IMR-90 (cell line): ENCODE data around the gene GRID1. TPM values are rescaled to one million over a fixed set of nuclear protein-coding genes. Genes with fewer than 3 reads are reported as not detected.

Experiments used
- ATAC-seq: fragments of 200-7000 bp; cut with Tn5 transposase; 2 replicates; pipeline ENCODE4 v1.9.1; 2020; ENCODE audit warnings: low read depth, mild to moderate bottlenecking, moderate library complexity
- BruUV-seq: library from RNA; stranded (reverse); fragments of 400-500 nt; replicated peaks from 2 replicates; lab custom pipeline; 2021; lab: Mats Ljungman, UMichigan
- CTCF ChIA-PET: fragments of 300-600 bp; formaldehyde crosslinking; extraction: SDS; loops from one replicate; lab custom pipeline; 2021; ENCODE audit warnings: antibody characterized with exemption; lab: Yijun Ruan, JAX
- POLR2A ChIA-PET: fragments of 300-600 bp; sonication (Branson Sonifier 250); formaldehyde crosslinking; loops from one replicate; lab custom pipeline; 2022; ENCODE audit warnings: antibody characterized with exemption; ENCODE audit not compliant: unreplicated experiment; lab: Charles Lee
- DNase-seq: peaks from one replicate; pipeline ENCODE4 v3.0.0; 2013
- H2AFZ ChIP-seq: replicated peaks from 2 replicates; pipeline ENCODE3; 2013; ENCODE audit warnings: low read length, mild to moderate bottlenecking; ENCODE audit not compliant: poor library complexity
- H2AK5ac ChIP-seq: 2 replicates; pipeline ENCODE4 v1.6.1; 2013; ENCODE audit warnings: low read depth, low read length, inconsistent platforms
- H2AK9ac ChIP-seq: replicated peaks from 2 replicates; pipeline ENCODE3; 2013; ENCODE audit warnings: mild to moderate bottlenecking, low read depth, low read length, moderate library complexity; ENCODE audit not compliant: poor library complexity
- H2BK120ac ChIP-seq: 2 replicates; pipeline ENCODE4 v1.6.1; 2013; ENCODE audit warnings: low read depth, low read length, inconsistent platforms
- H2BK15ac ChIP-seq: 3 replicates; pipeline ENCODE4 v1.6.1; 2013; ENCODE audit warnings: low read depth, low read length, inconsistent platforms
- H2BK20ac ChIP-seq: 2 replicates; pipeline ENCODE4 v1.6.1; 2013; ENCODE audit warnings: low read depth, mild to moderate bottlenecking, inconsistent platforms, low read length, moderate library complexity
- H2BK5ac ChIP-seq: 2 replicates; pipeline ENCODE4 v1.6.1; 2013; ENCODE audit warnings: mild to moderate bottlenecking, low read depth, low read length, inconsistent platforms; ENCODE audit not compliant: poor library complexity, severe bottlenecking
- H3K14ac ChIP-seq: replicated peaks from 2 replicates; pipeline ENCODE4 v1.6.1; 2013; ENCODE audit warnings: low read depth, low read length, inconsistent platforms
- H3K18ac ChIP-seq: 2 replicates; pipeline ENCODE4 v1.6.1; 2013; ENCODE audit warnings: low read depth, low read length, control low read depth
- H3K23ac ChIP-seq: 2 replicates; pipeline ENCODE4 v1.6.1; 2013; ENCODE audit warnings: low read depth, low read length, inconsistent platforms
- H3K27ac ChIP-seq: 2 replicates; pipeline ENCODE4 v1.5.1; 2013; ENCODE audit warnings: mild to moderate bottlenecking, control low read depth, low read length; ENCODE audit not compliant: insufficient read depth
- H3K27me3 ChIP-seq: 2 replicates; pipeline ENCODE4 v1.6.1; 2013; ENCODE audit warnings: low read length; ENCODE audit not compliant: control insufficient read depth, insufficient read depth
- H3K36me3 ChIP-seq: 2 replicates; pipeline ENCODE4 v1.6.1; 2013; ENCODE audit warnings: low read length, mixed read lengths; ENCODE audit not compliant: control insufficient read depth, insufficient read depth
- H3K4ac ChIP-seq: 2 replicates; pipeline ENCODE4 v1.6.1; 2013; ENCODE audit warnings: low read depth, low read length, inconsistent platforms
- H3K4me1 ChIP-seq: 2 replicates; pipeline ENCODE4 v1.6.1; 2013; ENCODE audit warnings: low read length, mixed read lengths; ENCODE audit not compliant: control insufficient read depth, insufficient read depth
- H3K4me2 ChIP-seq: 2 replicates; pipeline ENCODE4 v1.6.1; 2013; ENCODE audit warnings: low read depth, mild to moderate bottlenecking, control low read depth, low read length, moderate library complexity
- H3K4me3 ChIP-seq: 2 replicates; pipeline ENCODE4 v1.5.1; 2013; ENCODE audit warnings: low read depth, mild to moderate bottlenecking, control low read depth, low read length, moderate library complexity; ENCODE audit not compliant: insufficient read depth
- H3K56ac ChIP-seq: 2 replicates; pipeline ENCODE4 v1.6.1; 2013; ENCODE audit warnings: low read length, inconsistent platforms; ENCODE audit not compliant: insufficient read depth; ENCODE audit errors: extremely low read depth
- H3K79me1 ChIP-seq, 2 experiments: 2 replicates each; pipeline ENCODE4 v1.6.1; 2013; ENCODE audit warnings: low read length in 2 of 2, inconsistent platforms in 1 of 2, low read depth in 1 of 2
- H3K9ac ChIP-seq: 2 replicates; pipeline ENCODE4 v1.6.1; 2013; ENCODE audit warnings: low read depth, low read length, control low read depth
- H3K9me1 ChIP-seq: 2 replicates; pipeline ENCODE4 v1.6.1; 2013; ENCODE audit warnings: low read length, inconsistent platforms; ENCODE audit not compliant: insufficient read depth
- H3K9me3 ChIP-seq: 2 replicates; pipeline ENCODE4 v1.6.1; 2013; ENCODE audit warnings: low read length; ENCODE audit not compliant: control insufficient read depth, insufficient read depth
- H4K20me1 ChIP-seq: 2 replicates; pipeline ENCODE4 v1.6.1; 2013; ENCODE audit warnings: low read length, inconsistent platforms; ENCODE audit not compliant: insufficient read depth
- H4K5ac ChIP-seq: 2 replicates; pipeline ENCODE4 v1.6.1; 2013; ENCODE audit warnings: mild to moderate bottlenecking, low read depth, low read length, control low read depth
- H4K8ac ChIP-seq, 2 experiments: 2 replicates each; pipeline ENCODE4 v1.6.1; 2013; ENCODE audit warnings: low read depth in 2 of 2, low read length in 2 of 2, control low read depth in 1 of 2, inconsistent platforms in 1 of 2
- H4K91ac ChIP-seq: 2 replicates; pipeline ENCODE4 v1.6.1; 2013; ENCODE audit warnings: low read depth, low read length, inconsistent platforms; ENCODE audit not compliant: insufficient read depth
- BHLHE40 ChIP-seq: fragments of 150-350 bp; IDR thresholded peaks from 2 replicates; pipeline ENCODE4 v1.6.1; 2016; ENCODE audit warnings: mild to moderate bottlenecking, low read depth, low read length
- CTCF ChIP-seq: conservative IDR thresholded peaks from 2 replicates; pipeline ENCODE4 v1.5.1; 2012; ENCODE audit warnings: mild to moderate bottlenecking, low read depth, low read length, improper control_type of control experiment
- ELK1 ChIP-seq: fragments of 150-350 bp; IDR thresholded peaks from 2 replicates; pipeline ENCODE4 v1.6.1; 2016; ENCODE audit warnings: low read depth, mild to moderate bottlenecking, low read length, moderate library complexity, borderline replicate concordance
- FOS ChIP-seq: fragments of 150-350 bp; IDR thresholded peaks from 2 replicates; pipeline ENCODE4 v1.6.1; 2016; ENCODE audit warnings: low read depth, low read length
- MAFK ChIP-seq: IDR thresholded peaks from 2 replicates; pipeline ENCODE4 v1.6.1; 2012; ENCODE audit warnings: low read depth, low read length, improper control_type of control experiment
- MXI1 ChIP-seq: IDR thresholded peaks from 2 replicates; pipeline ENCODE4 v1.6.1; 2012; ENCODE audit warnings: low read depth, mild to moderate bottlenecking, low read length, moderate library complexity, borderline replicate concordance
- NFE2L2 ChIP-seq: fragments of 150-350 bp; IDR thresholded peaks from 2 replicates; pipeline ENCODE4 v1.6.1; 2016; ENCODE audit warnings: low read depth, mild to moderate bottlenecking, low read length
- WGBS, 2 experiments: methylation state at CpG; one replicate each; pipeline versions ENCODE4 v1.1.5 to v1.1.7; 2013; ENCODE audit warnings: missing lambda C conversion rate in 2 of 2; ENCODE audit not compliant: insufficient read length in 1 of 2; ENCODE audit errors: extremely low coverage in 2 of 2; 5-methylcytosine and 5-hydroxymethylcytosine counted together
- dilution Hi-C: fragments of 300-500 bp; cut with HindIII; formaldehyde crosslinking; loops from one replicate; pipeline ENCODE4 v1.14.3; 2018; ENCODE audit warnings: low sequenced_read_pairs; ENCODE audit not compliant: unreplicated experiment
- in situ Hi-C: fragments of 300-500 bp; cut with MboI; formaldehyde crosslinking; loops from 3 replicates; pipeline ENCODE4 v1.14.3; 2019; ENCODE audit warnings: low sequenced_read_pairs, inconsistent platforms, mixed read lengths
- intact Hi-C: fragments of 100-400 bp; cut with micrococcal nuclease; formaldehyde crosslinking; loops from 2 replicates; pipeline ENCODE4 v1.10.0; 2022
- polyA plus RNA-seq, 3 experiments: library from polyadenylated mRNA; depleted of rRNA; stranded (reverse); fragments of >200 nt; gene quantifications; 2 replicates each; pipeline ENCODE4 v1.2.3, GENCODE V29; 2012; ENCODE audit warnings: low replicate concordance in 1 of 3
- total RNA-seq: library from RNA; depleted of rRNA; stranded (reverse); fragments of >200 nt; gene quantifications from 2 replicates; pipeline ENCODE4 v1.2.3, GENCODE V29; 2012

Gene GRID1
- total and polyA plus RNA-seq, 2 of the 4 experiments (the other 2 are of a cell fraction): not detected

GRCh38 chr10:86368046-86368445 is 1.5 kb upstream of the GRID1 start:
- Histone ChIP-seq H3K9ac (no peak overlapping the region), H3K18ac (no peak overlapping the region), H2BK20ac (no peak overlapping the region), H4K20me1 (no peaks in the 10 kb centered on the region; the same call in 1 of the 2 replicates), H3K56ac (no peak overlapping the region), H3K27ac (no peak overlapping the region), H4K8ac (no peak overlapping the region), H2BK15ac (no peak overlapping the region), H3K4me3 (no peak overlapping the region), H3K9me3 (peaks cover 2% of the 10 kb centered on the region; the same call in 1 of the 2 replicates), H2AK9ac (no peak overlapping the region), H4K5ac (no peak overlapping the region), H3K4ac (no peak overlapping the region), H2AFZ (no peak overlapping the region), H2BK5ac (no peak overlapping the region), H3K79me1 (no peaks in the 10 kb centered on the region), H3K14ac (no peak overlapping the region), H3K36me3 (no peaks in the 10 kb centered on the region), H3K23ac (no peak overlapping the region), H2BK120ac (no peak overlapping the region), H3K4me1 (no peaks in the 10 kb centered on the region; the same call in 1 of the 2 replicates), H2AK5ac (no peak overlapping the region), H3K27me3 (peaks cover 88% of the 10 kb centered on the region), H3K4me2 (no peak overlapping the region), H4K91ac (no peak overlapping the region), H3K9me1 (0 out of 2 replicates have a peak, but pooled peaks cover 4% of the 10 kb centered on the region)
- ATAC-seq: no peak
- no peak for TF ChIP-seq MAFK
- TF ChIP-seq NFE2L2: no peak
- TF ChIP-seq BHLHE40: no peak
- no peak for TF ChIP-seq CTCF
- no peak for TF ChIP-seq FOS
- no peak for TF ChIP-seq ELK1
- TF ChIP-seq MXI1: no peak
- intact Hi-C loops: no loop called here
- DNase-seq: no peak
- ChIA-PET CTCF (interaction anchor here (0.5 kb wide), 1 partner anchor 243 kb away, joined by 3 read pairs; no protein-coding TSS in a partner anchor), POLR2A (no interaction called here)
- in situ Hi-C loops: no loop called here
- dilution Hi-C loops: no loop called here
- BruUV-seq: no TSS peak
- WGBS, 2 experiments: no CpG with 5 or more reads among the region's 1 CpG
